OCI-LY3 (cell line): ENCODE measurements around the gene BRPF1.

Source experiments
- EZH2phosphoT487 ChIP-seq: fragments of 200-600 bp; shearing (Covaris generic); IDR thresholded peaks from 2 replicates; pipeline ENCODE4 v1.6.1; 2018; ENCODE audit warnings: antibody characterized with exemption, mixed run types, low read depth
- TF ChIP-seq, protein P1 (sequence below): fragments of 200-600, 300-600 bp; sonication (generic); IDR thresholded peaks from 2 replicates; pipeline ENCODE4 v1.5.1; 2014; ENCODE audit warnings: antibody characterized with exemption, low read length, low read depth

DNA sequence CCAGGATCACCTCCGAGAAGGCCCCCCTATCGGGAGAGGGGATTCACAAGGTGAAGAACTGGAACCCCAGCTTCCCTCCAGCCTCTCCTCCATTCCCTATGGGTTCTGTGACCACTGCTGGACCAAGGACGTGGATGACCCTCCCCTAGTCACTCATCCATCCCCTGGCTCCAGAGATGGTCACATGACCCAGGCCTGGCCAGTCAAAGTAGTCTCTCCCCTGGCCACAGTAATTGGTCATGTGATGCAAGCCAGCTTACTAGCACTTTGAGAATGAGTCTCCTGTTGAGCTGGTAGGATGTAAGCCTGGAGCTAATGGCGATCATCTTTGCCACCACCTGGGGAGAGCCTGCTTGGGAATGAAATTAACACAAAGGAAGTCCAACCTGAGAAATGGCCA lies 34.3 kb downstream of the BRPF1 start:
- TF ChIP-seq, protein P1, sequence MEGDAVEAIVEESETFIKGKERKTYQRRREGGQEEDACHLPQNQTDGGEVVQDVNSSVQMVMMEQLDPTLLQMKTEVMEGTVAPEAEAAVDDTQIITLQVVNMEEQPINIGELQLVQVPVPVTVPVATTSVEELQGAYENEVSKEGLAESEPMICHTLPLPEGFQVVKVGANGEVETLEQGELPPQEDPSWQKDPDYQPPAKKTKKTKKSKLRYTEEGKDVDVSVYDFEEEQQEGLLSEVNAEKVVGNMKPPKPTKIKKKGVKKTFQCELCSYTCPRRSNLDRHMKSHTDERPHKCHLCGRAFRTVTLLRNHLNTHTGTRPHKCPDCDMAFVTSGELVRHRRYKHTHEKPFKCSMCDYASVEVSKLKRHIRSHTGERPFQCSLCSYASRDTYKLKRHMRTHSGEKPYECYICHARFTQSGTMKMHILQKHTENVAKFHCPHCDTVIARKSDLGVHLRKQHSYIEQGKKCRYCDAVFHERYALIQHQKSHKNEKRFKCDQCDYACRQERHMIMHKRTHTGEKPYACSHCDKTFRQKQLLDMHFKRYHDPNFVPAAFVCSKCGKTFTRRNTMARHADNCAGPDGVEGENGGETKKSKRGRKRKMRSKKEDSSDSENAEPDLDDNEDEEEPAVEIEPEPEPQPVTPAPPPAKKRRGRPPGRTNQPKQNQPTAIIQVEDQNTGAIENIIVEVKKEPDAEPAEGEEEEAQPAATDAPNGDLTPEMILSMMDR: no peak
- no peak for TF ChIP-seq EZH2phosphoT487
